A375 (cell line): Measurements from ENCODE around the gene MTERF1. TPM values are rescaled to one million over a fixed set of nuclear protein-coding genes. Genes with fewer than 3 reads are reported as not detected.

Experiments
- total RNA-seq: library from RNA; depleted of rRNA; stranded (reverse); fragments of >200 nt; shearing (Covaris generic); gene quantifications from 2 replicates; pipeline ENCODE4 v1.2.3, GENCODE V29; 2014; rRNA removed

MTERF1 gene
- 17.0 and 19.7 TPM in 2 replicates for total RNA-seq

DNA sequence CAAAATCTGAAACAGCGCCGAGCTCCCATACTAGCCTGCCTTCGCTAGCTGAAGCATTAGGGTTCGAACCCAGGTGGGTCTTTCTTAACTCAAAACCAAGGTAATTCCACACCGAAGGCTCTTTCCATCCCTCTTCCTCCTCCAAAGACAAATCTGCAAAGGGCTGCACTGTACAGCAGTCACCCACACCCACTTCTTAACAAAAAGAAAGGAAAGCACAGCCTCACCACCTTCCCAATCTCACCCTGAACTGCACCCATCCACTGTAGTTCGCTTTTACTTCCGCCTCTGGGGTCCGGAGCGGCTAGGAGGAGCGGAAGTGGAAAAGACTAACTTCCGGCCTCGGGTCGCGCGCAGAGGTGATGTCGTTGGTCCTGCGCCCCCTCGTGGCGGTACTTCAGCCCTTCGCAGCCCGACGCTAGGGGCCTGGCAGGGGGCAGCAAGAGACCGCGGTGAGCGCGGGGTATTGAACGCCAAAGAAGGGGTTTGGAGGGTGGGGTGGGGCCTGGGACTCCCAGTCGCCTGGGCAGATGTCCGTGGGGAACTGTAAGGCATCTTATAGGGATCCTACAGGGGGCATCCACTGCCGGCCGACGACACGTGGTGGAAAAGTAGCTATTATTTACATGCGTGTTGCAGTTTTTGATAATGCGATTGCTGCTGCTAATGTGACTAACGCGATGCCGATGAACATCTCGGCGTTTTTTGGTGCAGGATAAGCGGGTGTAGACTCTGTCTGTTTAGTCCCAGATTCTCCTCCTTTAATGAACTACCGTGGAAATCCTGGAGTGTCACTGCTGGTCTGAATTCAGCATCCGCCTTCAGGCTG, at the start of gene MTERF1:
Gene MTERF1, minus strand, starts transcription at position 290 of the 829 bp plus-strand sequence. CDS start 619 bp downstream, outside the sequence.

Other genes with a start within 250 kb of the MTERF1 start
- gene AKAP9, start 60.2 kb upstream of the MTERF1 start, total RNA-seq: 51.9 and 57.1 TPM in 2 replicates